Right ventricle myocardium superior (tissue), 1 donor: Measurements from ENCODE around the gene NEDD4L. TPM values are rescaled to one million over a fixed set of nuclear protein-coding genes. Genes with fewer than 3 reads are reported as not detected.
"Not testable (repeated sequence)": the region's sequence is repeated elsewhere in the genome, so short reads cannot be mapped to it uniquely, and the experiment has no call there.

Source experiments
- ATAC-seq: fragments of 200-7000 bp; cut with Tn5 transposase; one replicate; pipeline ENCODE4 v1.9.1; 2020; ENCODE audit warnings: mild to moderate bottlenecking; ENCODE audit not compliant: poor library complexity
- DNase-seq: peaks from one replicate; pipeline ENCODE4 v3.0.0-alpha.2; 2020
- intact Hi-C: fragments of 100-400 bp; cut with DNase I; formaldehyde crosslinking; loops from one replicate; pipeline ENCODE4 v1.11.2; 2022
- total RNA-seq: library from RNA; stranded (reverse); fragmentation: NEBNext Ultra II Directional; extraction: Animal tissue kit (Norgen Biotek cat#: 25700); gene quantifications from one replicate; pipeline ENCODE4 v1.2.1, GENCODE V29; 2021
- donor health status: DM: no; HTN: yes; CAD: no; lungs with severe emphysema.

Gene NEDD4L
- total RNA-seq, 1 donor from 2014 or later, result 51.4 TPM

DNA sequence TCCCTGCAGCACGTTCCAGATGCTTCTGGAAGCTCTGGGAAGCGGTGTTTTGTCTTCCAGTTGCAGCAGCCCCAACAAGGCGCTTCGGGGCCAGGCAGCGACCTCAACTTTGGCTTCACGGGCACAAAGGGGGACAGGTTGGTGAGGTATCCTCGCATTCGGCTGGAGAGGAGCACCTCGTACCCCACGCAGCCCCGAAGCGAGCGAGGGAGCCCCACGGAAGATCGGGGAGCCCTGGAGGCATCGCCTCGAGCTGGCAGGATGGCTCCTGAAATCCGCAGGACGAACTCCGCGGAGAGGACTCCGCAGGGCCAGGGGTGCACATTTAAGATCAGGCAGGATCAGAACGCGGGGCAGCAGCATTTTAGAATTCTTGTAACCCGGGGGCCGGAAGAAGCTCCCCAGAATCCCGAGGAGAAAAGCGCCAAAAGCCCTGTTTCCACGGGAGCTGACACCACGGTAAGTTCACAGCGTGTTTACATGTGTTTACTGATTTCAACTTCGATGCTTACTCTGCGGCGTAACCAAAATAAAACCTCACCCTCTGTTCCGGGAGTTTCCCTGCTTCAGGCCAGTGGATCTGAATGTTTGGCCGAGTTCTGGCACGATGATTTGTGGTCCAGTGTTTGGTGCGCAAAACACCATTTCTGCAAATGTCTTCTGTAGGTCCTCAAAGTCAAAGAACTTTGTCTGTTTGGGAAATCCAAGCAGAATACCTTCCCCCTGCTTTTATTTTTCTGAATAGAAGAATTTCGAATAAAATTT, 212.5 kb downstream of the NEDD4L start:
- no peak for ATAC-seq

DNA sequence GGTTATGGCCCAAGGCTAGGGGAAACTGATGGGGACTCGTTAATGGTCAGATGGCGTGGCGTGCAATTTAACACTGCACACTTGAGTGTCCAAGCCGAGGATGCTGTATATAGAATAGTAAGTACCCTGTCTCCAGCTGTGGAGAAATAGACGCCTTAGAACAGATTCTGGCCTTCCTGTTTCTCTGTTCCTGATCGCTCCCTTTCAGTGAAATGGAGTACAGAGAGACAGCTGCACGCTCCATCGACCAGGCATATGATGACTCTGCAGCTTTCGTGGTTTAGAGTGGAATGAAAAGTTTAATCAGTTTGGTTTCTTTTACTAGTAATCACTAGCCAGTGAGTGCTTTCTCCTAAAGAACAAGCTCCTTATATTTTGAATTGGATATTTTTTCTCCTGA, 213.4 kb downstream of the NEDD4L start:
- intact Hi-C loops, result loop anchor here (5.0 kb wide), 1 partner anchor 65 kb away; no protein-coding TSS in a partner anchor
- DNase-seq (no peak), ATAC-seq (peak; percentile 9)

More for the DNA sequence above, 212.5 kb downstream of the NEDD4L start:
- intact Hi-C loops, result loop anchor here (5.0 kb wide), 1 partner anchor 66 kb away; no protein-coding TSS in a partner anchor
- DNase-seq, result no peak

DNA sequence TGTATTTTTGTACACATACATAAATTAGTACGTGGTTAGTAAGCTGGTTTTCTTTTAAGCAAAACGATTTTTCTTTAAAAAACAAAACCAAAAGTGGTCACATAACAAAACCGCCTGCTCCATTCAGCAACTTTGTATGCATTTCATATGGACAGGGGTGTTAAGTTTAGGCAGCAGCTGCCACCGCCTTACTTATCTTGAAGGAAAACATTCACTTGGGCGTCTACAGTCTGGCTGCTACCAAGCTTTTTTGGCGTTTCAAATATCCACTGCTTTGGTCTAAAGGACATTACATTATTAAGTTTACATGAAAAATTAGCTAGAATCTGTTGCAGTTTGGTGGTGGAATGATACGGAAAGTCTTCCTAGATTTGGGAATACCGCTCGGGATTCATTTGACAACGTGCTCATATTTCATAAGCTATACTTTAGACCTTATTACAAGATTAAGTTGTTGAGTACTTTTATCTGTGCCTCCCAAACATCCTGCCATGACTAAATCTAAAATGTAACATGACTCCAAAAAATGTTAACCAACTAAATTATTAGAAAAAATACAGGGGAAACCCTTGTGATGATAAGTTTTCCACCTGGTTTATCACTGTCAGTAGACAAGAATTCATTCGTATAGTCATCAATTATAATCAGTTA, 214.8 kb downstream of the NEDD4L start:
- ATAC-seq (no peak), DNase-seq (no peak)
- intact Hi-C loops, result loop anchor here (5.0 kb wide), 1 partner anchor 63 kb away; no protein-coding TSS in a partner anchor

DNA sequence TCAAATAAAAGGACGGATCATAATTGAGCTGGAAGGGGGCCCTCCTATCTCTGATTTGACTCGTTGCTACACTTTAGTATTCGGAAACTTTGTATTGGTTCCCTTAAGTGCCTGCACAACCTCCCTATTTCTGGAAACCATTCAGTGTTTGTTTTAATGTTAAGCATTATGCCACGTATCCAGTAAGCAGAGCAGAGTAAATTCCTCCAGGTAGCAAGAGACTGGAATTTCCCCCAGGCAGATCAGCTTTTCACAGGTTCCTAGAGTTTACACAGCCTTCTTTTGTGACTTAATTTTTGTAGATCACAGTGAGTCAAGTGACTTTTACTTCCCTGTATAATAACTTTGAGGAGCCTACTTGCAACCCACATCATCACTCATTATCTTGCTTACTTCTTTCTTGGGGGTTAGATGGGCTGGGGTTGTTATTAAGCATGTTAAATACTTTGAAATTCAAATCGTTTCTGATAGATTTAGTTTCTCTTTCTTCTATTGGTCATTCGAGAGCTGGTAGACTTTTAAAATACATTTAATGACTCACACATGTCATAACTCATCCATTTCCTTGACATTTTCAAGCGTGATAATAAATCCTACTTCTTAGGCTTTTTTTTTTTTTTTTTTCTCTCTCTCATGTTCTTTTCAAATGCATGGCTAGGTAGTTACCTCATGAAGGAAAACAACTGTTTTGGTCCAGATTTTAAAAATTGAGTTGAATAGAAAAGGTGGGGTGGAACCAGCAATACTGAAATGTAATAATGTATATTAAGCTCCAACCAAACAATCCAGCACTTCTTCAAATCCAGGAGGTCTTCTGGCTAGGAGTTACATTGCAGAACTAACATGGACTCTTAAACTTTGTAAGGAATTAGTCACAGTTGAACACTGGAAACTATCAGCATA, 219.3 kb downstream of the NEDD4L start:
- DNase-seq (no peak), ATAC-seq (peak; percentile 72)
- intact Hi-C loops, result no loop called here

DNA sequence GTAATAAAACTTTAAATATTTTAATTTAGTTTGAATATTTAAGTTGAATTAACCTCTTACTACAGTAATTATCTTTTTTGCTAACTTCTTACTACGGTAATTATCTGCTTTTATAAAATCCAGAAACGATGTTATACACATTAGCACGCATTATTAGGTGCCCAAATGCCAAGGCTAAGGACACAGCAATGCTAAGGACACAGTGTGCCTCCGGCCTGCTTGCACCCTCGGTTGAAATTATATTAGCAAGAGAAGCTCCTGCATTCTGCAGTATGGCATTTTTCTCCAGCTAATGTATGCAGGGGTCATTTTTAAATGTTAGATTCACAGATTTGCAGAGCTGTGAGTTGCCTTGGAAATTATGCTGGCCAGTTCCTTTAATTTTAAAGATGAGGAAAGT, 220.0 kb downstream of the NEDD4L start:
- DNase-seq, result no peak
- peak; percentile 62 for ATAC-seq
- intact Hi-C loops, result no loop called here

DNA sequence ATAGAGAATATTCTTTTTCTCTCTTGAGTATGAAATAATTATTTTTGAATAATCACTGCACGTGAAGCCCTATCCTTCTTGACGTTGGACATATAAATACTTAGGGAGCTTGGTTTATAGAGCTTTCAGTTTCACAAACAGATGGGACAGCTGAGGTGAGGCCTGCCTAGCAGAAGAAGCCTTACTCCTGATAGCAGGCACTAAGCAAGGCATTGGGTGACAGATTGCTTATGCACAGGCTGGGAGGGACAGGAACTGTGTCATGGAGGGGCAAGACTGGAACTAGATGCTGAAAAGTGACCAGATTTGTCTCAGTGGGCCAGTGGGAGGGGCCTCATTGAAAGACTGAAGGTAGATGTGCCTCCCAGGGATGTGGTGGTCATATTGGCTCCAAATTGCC, 220.8 kb downstream of the NEDD4L start:
- ATAC-seq (peak; percentile 19), DNase-seq (no peak)
- intact Hi-C loops, result no loop called here

DNA sequence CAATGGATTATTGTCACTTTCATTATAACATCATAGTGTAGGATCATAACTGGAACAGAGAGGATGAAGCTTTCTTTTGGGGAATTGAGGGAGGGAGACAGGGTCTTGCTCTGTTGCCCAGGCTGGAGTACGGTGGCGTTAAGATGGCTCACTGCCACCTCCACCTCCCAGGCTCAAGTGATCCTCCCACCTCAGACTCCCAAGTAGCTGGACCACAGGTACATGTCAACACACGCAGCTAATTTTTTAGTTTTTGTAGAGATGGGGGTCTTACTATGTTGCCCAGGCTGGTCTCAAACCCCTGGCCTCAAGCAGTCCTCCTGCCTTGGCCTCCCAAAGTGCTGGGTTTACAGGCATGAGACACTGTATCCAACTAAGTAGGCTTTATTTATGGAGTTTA, 221.5 kb downstream of the NEDD4L start:
- DNase-seq, intact Hi-C loops, ATAC-seq: not testable (repeated sequence)

DNA sequence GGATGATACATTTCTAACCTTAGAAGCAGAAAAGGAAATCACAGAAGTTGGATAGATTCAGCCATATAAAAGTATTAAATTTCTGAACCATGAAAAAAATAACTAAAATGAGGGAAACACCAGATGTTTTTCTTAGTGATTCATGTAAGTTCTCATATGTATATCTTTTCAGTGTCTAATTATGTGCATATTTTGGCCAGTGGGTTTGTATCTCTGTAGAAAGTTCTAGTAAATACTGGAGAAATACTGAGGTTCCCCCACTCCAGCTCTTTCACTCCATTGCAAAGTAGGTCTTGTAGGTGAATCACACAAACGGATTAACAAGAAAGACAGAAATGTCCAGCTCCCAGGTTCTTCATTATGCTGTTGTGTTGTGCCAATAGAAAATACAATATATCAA, 222.3 kb downstream of the NEDD4L start:
- intact Hi-C loops, result no loop called here
- no peak for ATAC-seq
- DNase-seq, result no peak

DNA sequence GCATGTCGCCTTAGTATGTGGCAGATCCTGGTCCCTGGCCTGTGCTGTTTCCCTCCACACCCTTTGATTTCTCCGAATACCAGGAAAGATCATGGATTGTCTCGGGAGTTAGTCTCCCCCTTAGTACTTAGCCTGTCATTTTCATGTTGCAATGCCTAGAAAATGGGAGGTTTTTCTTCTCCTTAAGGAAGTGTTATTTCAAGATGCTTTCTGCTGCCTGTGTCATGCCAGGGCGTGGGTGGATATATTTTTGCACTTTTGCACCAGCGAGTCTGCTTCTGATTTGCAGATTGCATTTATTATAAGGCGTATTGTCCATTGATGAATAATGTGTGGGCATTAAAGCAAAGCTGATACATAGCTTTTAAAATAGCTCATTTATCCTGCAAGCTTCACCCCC, 223.5 kb downstream of the NEDD4L start:
- no peak for ATAC-seq
- intact Hi-C loops, result no loop called here
- no peak for DNase-seq

DNA sequence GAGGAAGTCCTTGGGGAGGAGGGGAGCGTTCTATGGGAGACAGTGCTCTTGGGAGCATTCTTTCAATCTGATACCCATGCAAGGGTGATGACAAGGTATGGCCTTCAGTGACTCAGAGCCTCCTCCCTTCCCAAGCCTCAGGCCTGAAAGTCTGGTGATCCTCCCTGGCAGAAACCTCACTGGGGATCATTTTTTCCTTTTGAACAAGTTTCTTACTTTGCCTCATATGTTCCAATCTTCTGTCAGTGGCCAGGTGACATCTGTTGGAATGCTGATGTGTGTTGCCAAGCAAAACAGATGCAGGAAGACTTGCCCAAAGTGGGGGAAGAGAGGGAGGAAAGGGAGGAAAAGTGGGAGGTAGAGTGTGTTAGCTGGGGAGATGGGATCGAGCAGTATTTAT, 224.8 kb downstream of the NEDD4L start:
- no peak for ATAC-seq
- DNase-seq, result no peak
- intact Hi-C loops, result no loop called here

DNA sequence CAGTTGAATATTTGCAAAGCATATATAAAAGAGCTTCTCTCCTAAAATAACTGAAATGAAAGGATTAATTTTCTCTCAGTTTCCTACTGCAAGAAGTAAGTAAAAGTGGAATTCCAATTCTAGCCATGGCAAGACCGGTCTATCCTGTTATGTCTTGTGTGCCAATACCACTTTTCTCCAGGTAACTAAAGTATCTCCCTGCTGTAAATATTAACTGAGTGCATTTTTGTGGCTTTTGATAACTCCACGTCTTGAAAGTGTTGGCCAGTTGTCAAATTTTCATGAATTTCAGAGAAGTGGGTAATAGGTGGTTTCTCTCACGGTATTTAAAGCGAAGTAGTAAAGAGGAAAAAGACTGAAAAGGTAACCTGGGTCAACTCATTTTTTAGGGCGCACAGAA, 225.9 kb downstream of the NEDD4L start:
- intact Hi-C loops, result no loop called here
- no peak for DNase-seq
- no peak for ATAC-seq

DNA sequence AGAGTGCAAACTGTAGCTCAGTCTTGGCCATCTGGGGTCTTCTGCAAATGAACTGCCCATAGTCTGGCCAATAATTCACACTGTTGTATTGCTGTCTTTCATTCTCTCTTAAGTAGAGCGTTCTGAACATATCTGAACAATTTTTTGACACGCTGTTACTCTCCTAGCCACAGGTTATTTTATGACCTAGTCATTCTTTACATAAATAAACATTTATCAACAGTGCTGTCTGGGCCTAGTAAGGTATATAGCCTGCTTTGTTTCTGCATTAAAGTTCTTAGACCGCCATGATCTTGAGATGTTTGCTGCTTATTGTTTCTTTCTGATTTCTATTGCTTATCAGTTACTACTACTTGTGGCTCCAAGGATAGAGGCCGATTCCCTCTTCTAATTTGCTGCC, 226.4 kb downstream of the NEDD4L start:
- DNase-seq, result no peak
- intact Hi-C loops, result no loop called here

DNA sequence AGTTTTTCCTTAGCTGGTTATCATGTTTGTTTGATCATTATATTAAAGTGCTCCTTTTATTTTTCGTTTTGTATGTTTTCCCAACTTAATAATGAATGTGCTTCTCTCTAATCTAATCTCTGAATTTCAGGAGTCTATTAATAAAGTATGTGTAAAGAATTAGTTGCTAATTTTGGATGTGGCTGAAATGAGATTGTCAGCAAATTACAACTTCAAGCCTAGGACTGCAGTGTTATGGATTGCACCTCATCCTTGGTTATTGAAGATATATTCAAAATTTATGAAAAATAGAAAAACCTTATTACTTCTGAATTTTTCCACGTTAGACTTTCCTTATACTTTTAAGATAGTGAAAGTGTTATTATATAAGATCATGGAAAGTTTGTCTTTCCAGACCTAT, 227.7 kb downstream of the NEDD4L start:
- ATAC-seq (peak; percentile 34), DNase-seq (no peak)
- intact Hi-C loops, result no loop called here

More for the DNA sequence above, 226.4 kb downstream of the NEDD4L start:
- ATAC-seq, result no peak

DNA sequence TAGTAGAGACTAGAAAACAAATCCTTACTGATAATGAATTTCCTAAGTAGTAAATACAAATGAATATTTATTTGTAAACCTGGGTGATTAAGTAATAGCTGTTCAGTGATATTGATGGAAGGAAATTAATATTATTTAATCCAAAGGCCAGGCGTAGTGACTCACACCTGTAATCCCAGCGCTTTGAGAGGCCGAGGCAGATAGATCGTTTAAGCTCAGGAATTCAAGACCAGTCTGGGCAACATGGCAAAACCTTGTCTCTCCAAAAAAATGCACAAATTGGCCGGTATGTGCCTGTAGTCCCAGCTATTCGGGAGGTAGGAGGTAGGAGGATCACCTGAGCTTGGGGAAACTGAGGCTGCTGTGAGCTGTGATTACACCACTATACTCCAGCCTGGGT, 228.2 kb downstream of the NEDD4L start:
- DNase-seq, result no peak
- intact Hi-C loops, result no loop called here

DNA sequence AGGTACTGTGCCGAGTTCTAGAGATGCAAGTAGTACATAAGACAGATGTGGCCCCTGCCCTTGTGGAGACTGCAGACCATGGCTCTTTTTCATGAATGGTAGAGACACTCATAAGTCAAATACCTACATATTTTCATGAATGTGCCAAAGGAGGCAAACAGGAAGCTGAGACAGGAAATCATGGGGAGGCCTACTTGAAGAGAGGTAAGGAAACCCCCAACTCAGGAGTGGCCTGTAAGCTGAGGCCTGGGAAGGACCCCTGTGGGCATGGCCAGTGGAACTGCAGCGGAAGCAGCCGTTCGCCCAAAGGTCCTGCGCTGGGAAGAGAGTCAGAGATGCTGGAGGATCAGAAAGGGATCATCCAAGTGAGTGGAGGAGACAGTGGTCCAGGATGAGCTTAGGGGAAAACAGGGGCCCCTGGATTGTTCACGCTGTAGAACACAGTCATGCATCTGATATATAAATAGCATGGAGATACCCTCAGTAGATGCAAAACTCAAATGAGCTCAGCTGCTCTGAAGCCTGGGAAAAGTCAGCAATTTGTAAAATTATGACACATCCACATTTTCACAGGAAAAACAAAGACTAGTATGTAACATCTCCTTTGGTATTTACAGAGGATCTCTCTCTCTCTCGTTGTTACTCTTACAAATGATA, 228.9 kb downstream of the NEDD4L start:
- DNase-seq (no peak), ATAC-seq (no peak)
- intact Hi-C loops, result no loop called here

More for the DNA sequence above, 228.2 kb downstream of the NEDD4L start:
- no peak for ATAC-seq

DNA sequence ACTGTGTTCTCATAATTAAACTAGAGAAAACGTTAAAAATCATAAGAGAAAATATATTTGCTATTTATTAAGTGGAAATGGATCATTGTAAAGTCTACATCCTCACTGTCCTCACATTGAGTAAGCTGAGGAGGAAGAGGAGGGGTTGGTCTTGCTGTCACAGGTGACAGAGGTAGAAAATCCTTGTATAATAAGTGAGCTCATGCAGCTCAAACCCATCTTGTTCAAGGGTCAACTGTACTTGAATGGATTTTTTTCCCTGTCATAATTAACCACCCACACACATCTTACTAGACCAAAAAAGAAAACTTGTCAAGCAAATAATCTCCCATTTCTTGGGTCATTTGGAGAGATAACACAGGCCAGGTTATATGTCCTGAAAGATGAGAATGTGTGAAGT, 231.2 kb downstream of the NEDD4L start:
- ATAC-seq (no peak), DNase-seq (no peak)
- intact Hi-C loops, result no loop called here

DNA sequence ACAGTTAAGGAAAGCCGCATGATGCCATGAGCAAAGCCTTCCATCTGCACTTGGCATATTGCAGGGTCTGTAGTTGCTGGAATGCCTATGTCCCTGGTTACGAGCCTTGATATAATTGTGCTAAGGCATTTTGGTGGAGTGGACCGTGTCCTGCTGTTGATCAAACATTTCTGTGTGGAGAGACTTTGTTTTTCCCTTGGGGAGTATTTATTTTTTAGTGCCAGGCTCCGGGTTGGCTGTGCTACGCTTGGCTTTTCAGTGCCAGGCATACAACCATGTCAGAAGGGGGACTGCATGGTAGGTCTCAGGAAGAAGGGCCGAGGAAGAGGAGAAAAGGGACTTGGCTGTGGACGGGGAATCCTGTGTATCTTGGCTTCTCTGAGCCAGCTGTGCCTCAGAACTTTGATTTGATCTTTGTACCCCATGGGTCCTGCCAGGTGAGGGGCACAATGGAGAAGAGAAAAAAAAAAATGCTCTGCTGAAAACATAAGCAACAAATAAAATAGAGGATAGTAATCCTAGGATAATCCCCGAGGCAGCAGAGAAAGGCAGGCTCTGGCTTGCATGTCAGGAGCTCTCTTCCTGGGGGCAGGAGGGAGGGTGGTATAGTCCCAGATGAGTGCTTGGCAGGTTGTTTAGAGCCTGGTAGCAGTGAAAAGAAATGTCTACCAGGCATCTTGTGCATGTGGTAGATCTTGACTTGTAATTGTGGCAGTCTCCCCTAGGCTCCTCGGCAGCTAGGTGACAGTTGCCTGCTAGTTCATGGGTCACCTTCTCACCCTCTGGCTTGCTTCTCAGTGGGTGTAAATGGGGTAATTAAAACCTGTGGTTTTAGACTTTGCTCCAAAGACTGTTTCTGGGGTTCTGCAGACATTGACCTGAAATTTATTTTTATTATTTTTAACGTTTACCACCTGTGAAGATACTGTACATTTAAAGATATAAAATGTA, 233.0 kb downstream of the NEDD4L start:
- peak; percentile 19 for ATAC-seq
- no peak for DNase-seq
- intact Hi-C loops, result no loop called here
